HG03442 (cell line): Measurements from ENCODE around the gene LIN37.

Experiments
- ATAC-seq: cut with Tn5 transposase; IDR thresholded peaks from one replicate; pipeline ENCODE4 v1.9.1; 2021; ENCODE audit warnings: mild to moderate bottlenecking, moderate library complexity; ENCODE audit not compliant: unreplicated experiment

Gene LIN37

DNA sequence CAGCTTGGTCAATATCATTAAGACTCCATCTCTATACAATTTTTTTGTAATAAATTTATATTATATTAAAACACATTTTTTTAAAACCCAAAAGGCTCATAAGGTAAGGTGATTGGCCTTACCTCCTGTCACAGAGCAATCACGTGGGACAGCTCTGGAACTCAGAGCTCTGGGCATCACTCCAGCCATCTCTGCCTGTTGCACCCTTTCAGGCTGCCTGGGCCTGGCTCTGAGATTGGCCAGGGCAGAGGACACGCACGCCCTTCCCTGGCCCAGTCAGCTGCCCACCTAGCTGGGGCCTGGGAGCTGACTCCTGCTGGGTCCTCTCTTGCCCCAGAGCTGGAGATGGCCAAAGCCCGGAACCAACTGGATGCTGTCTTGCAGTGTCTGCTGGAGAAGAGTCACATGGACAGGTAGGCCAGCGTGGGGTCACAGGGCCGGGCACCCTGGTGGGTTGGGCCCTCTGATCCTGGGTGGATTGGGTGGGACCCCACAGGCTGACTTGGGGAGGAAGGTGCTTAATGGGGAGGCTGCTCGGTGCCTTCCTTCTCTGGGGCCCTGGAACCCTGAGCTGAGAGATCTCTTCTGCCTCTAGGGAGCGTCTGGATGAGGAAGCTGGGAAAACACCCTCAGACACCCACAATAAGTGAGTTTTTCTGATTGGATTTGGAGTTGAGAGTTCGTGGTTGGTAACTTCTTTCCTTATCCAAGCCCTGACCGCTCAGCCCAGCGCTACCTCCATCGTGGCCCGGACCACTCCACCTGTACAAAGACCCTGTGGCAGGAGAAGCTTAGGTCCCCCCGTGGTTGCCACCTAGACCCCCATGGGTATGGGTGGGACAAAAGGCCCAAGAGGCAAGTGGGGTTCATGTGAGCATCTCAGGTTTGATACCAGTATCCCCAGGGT, 3.7 kb downstream of the LIN37 start:
- ATAC-seq = no peak

- no peak for ATAC-seq
Measured at GRCh38 chr19:35752746-35753350, 4.5 kb downstream of the LIN37 start.

DNA sequence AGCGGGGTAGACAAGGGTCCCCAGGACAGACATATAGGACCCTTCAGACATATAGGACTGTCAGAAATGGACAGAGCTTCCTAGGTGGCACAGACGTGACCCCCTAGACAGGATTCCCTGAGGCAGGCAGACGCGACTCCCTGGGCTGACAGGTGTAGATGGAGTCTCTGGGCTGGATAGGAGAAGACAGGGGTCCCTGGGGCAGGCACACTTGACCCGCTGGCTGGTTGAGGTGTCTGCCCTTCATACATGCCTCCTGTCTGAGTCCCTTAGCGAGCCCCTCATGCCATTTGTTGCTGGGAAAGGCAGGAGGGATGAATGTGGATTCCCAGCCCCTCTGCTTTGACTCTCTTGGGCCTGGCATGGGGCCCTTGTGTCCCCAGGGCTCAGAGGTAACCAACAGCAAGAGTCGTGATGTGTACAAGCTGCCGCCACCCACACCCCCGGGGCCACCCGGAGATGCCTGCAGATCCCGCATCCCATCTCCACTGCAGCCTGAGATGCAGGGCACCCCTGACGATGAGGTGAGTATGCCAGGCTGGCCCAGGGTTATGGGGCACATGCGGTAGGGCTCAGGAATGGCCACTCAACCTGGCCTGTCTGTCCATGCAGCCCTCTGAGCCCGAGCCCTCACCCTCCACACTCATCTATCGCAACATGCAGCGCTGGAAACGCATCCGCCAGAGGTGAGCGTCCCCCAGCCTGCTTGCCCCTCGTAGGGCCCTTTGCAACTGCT, 5.4 kb downstream of the LIN37 start:
- ATAC-seq = no peak

DNA sequence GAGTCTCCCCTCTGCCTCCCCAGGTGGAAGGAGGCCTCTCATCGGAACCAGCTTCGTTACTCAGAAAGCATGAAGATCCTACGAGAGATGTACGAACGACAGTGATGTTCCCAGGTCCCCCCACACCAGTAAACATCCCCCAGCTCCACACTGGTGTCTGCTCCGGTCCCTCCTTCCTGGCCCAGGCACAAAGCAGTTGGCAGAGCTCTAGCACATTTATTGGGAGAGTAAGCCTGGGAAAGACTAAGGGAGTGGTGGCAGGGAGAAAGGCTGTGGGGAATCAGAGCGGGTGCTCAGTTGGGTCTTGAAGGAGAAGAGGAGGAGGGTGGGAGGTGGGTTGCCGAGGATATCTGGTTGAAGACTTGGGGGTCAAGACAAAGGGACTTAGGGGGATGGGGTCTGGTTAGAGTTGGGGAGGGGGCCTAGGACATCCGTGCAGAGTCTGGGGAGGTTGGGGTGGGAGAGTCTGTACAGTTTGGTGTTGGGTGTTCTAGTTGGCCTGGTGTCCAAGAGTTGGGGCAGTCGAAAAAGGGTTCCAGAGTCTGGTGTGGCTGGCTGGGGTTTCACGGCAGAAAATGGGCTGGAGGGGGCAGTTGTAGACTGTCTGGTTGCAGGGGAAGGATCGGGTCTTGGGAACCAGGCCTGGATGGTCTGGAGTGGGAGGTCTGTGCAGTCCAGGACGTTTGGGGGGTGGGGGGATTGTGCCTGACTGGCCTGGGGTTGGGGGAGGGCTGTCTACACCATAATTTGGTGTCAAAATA, 6.2 kb downstream of the LIN37 start:
- ATAC-seq = no peak

- no peak for ATAC-seq
Measured at GRCh38 chr19:35755131-35755549, 6.8 kb downstream of the LIN37 start.

DNA sequence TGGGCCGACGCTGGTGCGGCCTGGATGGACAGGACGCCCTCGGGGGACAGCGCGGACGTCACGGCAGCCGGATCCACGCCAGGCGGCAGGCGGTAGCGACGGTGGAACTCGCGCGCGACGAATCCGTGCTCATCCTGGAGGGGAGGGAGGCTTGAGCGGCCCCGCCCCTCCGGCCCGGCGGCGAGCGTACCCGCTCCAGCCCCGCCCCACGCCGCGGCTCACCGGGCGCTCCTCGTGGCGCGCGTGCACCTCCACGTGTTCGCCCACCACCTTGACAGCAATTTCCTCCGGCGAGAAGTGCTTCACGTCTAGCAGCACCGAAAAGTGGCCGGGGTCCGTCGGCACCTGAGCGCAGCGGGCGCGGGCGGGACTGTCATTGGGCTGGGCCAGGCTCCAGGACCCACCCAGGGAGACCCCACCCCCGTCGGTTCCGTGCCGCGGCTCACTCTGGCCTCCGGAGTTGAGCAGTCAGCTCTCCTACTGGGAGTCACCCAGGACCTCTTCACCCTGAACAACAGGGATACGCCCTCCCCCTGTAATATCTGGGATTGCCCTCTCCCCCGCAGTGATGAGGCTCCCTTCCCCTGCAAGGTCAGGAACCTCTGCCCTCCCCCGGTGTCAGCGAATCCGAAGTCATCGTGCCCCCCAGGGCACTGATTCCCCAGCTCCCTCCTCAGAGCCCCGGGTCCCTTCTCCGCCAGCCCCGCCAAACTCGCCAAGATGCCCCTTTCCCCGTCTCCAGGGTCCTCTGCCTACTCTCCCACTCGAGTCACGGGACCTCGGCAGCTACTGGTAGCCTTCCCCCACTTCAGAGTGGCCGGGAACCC, 7.4 kb downstream of the LIN37 start:
- ATAC-seq = no peak

DNA sequence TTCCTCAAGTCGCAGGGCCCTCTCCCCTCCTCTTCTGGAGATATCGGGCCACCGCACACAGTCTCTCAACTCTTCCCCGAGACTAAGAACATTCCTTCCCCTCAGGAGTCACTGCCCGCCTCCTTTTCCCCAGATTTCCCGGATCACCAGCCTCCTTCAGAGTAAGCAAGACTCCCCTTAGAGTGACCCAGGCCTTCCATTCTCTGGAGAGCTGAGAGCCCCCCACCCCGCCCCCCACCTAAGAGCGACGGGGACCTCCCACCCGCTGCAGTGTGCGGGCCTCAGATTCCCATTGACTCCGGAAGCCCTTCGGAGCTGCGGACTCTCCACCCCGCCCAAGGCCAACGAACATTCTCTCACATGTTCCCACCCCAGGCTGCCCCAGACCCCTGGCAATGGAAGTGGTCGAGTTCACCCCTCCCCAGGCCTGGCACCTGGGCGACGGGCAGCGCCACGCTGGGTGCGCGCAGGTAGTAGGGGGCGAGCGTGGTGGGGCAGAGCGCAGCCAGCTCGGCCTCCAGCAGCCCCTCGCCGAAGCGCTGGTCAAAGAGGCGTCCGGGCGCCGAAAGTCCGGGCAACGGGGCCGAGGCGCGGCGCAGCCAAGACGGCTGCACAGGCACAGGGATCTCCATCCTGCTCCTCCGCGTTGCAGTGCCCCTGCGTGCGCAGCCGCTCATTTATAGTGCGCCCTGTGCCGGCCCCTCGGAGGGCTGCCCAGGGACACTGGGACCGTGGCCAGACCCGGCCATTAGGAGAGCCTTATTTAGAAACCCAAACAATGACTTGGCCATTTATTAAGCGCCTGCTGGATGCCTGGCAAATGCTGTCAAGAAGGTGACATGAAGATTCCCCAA, 8.2 kb downstream of the LIN37 start, which contains the start of gene HSPB6:
Gene HSPB6 (minus strand): TSS at position 653 of the 854 bp plus-strand sequence. CDS start 21 bp downstream, at position 632.
- ATAC-seq = no peak

DNA sequence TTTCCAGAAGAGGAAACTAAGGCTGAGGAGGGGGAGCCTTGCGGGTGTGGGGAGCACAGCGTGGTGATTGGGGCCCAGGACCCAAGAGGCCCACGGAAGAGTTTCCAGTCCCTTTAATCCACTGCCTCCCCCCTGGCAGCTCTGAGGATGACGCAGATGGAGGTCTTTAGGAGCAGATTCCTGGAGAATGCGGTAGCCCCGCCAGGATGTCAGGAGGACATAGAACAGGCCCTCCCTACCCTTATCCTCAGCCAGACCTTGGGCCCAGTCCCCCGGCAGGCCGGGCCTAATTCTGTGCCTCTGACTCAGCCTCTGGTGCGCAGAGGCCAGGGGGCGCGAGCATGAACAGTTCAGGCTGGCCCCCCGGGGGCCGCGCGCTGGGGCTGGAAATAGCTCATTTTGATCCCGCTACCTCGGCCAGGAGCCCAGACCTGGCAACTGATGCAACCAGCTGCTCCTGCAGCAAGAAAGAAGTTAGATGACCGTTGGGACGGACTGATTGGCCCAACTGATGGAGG, 8.9 kb downstream of the LIN37 start:
- ATAC-seq = no peak

DNA sequence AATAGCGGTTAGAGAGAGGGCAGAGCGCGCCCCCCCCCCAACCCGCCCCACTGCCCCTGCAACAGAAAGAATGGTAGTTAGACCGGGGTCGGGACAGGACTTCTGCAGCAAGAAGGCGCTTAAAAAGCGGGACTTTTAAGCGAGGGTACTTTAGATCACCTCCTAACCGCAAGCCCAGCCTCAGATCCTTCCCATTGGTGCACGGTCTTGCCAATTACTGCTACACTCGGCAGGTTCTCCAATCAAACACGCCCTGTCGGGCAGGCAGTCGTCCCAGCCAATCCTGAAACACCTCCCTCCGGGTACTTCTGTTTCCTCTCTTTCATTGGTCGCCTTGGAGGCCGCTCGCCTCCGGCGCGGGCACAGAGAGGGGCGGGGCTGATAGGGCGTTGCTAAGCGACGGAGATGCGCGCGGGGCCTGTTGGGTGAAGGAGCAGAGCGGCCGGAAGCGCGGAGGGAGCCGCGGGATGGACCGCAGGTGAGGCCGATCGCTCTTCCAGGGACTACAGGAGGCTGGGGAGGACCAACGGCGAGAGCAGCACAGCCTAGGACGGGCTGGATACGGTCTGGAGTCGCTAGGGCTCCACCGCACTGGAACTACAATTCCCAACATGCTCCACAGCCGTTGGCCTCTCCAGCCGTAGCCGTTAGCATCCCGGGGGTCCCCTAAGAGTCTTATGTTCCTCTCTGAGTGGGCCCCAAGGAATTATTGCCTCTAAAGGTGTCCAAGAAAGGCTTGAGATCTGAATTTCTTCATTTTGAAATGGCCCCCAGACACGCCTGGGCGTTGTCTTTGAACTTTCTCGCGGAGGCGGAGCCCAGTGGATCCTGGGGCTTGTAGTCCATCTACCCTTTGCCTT, 9.6 kb downstream of the LIN37 start, which contains the start of gene PROSER3:
Gene PROSER3 (plus strand): TSS at position 428 of the 860 bp plus-strand sequence. CDS start 40 bp downstream, at position 468.
- ATAC-seq = peak; percentile 94

- no peak for ATAC-seq
Measured at GRCh38 chr19:35759697-35760096, 11.3 kb downstream of the LIN37 start.

DNA sequence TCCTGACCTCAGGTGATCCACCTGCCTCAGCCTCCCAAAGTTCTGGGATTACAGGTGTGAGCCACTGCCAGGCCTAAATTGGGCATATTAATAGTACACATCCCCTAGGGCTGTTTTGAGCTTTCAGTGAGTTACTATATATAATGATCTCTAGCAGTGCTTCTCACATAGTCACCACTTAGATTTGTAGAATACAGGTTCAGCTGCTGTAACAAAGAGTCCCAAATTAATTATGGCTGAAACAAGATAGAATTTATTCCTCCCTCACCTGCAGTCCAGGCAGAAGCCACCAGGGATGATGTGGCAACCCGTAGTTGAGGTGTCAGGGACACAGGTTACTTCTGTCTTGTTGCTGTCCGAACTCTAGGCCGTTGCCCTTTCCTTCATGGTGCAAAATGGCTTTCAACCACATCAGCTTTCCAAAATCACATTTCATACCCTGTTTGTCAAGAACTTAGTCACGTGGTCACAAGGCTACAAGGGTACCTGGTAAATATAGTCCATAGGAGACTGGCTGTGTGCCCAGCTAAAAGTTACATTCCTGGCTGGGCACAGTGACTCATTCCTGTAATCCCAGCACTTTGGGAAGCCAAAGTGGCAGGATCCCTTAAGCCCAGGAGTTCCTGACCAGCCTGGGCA, 12.5 kb downstream of the LIN37 start:
- ATAC-seq = no peak

DNA sequence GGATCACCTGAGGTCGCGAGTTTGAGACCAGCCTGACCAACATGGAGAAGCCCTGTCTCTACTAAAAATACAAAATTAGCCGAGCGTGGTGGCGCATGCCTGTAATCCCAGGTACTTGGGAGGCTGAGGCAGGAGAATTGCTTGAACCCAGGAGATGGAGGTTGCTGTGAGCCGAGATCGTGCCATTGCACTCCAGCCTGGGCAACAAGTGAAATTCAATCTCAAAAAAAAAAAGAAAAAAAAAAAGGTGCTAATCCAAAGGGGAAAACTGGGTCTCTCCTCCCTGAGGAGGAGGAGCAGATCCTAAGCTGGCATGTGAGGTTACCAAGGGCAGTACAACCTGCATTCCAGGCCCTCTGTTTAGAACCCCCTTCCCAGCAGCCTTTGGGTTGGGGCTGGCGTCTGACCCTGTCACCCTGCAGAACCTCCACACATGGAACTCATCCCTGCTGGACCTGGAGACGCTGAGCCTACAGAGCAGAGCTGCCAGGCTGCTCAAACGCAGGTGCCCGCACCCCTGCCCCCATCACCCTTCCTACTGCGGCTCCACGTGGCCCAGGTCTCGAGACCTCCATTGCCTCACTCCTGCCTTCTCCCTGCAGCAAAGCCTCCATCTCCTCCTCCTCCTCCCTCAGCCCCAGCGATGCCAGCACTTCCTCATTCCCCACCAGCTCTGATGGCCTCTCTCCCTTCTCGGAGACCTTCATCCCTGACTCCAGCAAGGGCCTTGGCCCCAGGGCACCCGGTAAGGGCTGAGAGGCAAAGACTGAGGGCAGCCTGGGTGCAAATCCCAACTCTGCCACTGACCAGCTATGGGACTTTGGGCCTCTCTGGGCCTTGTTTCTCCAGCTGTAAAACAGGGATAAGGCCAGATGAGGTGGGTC, 16.3 kb downstream of the LIN37 start:
- no peak for ATAC-seq

DNA sequence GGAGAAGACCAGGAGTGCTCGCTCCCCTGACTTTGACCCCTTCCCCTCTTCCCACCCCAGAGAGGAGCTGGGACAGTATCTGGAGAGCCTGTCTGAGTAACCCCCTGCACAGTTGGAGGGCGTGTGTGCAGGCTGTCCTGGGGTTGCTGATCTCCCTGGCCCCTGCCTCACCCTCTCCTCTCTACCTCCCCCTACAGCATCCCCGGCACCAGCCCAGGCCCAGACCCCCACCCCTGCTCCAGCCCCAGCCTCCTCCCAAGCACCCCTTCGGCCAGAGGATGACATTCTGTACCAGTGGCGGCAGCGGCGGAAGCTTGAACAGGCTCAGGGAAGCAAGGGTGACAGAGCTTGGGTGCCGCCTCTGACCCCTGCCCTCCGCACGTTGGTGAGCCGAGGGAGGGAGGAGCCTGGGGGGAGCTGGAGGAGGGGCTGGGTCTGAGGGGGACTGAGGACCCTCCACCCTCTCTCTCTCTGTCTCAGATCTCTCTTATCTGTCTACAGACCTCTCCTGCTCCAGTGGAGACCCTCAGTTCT, 18.3 kb downstream of the LIN37 start:
- no peak for ATAC-seq

DNA sequence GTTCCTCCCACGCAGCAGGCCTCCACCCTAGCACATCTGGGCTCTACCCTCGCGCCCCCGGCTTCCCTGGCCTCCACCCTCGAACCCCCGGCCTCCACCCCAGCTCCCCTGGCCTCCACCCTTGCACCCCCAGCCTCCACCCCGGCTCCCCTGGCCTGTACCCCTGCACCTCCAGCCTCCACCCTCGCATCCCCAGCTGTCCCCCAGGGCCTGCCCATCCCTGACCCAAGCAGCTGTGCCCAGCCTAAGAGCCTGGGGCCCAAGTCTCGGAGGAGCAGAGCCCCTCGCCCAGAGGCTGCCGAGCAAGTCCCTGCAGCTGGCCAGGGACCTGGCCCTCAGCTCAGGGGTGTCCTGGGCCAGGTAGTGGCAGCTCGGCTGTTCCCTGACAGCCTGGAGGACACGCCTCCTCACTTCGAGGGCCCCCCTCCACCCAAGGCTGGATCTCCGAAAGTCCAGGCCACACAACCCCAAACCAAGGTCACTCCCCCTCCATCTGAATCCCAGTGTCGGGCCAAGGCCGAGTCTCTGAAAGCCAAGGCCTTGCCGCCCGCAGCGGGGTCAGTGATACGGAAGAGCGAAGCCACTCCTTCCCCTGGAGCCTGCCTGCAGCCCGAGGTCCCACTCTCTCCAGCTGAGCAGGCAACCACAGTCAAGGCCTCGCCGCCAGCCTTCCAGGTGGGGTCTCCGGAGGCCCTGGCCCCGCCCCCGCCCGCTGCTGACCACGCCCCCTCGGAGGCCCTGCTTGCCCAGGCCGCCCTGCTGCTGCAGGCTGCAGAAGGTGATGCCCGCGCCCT, 19.1 kb downstream of the LIN37 start:
- no peak for ATAC-seq

DNA sequence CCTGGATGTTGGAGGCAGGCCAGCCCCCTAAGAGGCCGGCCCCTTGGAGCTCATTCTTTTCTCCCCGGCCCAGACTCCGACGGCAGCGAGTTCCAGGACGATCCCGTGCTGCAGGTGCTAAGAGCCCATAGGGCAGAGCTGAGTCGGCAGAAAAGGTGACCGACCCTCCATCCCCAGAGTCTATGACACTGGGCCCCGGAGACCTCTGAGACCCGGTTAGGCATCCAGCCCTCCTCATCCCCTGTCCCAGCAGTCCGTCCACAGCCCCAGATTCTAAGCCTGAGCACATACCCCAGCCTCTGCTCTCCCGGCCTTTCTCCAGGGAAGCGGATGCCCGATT, 19.7 kb downstream of the LIN37 start:
- ATAC-seq = no peak
